Liver (tissue), 3 donors: Measurements from ENCODE around the gene DLL1.

Experiments used
- EGR1 ChIP-seq, 2 donors: IDR thresholded peaks; 2 replicates each; pipeline ENCODE4 v1.6.1; 2016 to 2018; ENCODE audit warnings: antibody characterized with exemption in 2 of 2, low read depth in 2 of 2
- GABPA ChIP-seq, 2 donors: IDR thresholded peaks in 1 of 2; conservative IDR thresholded peaks in 1 of 2; 2 replicates each; pipeline ENCODE4 v1.6.1; 2016; ENCODE audit warnings: antibody characterized with exemption in 2 of 2, mild to moderate bottlenecking in 1 of 2, moderate library complexity in 1 of 2
- HNF4A ChIP-seq, 2 donors: conservative IDR thresholded peaks; 2 replicates each; pipeline ENCODE4 v1.6.1; 2016; ENCODE audit warnings: antibody characterized with exemption in 2 of 2, mild to moderate bottlenecking in 2 of 2
- HNF4G ChIP-seq: IDR thresholded peaks from 2 replicates; pipeline ENCODE4 v1.6.1; 2016; ENCODE audit warnings: antibody characterized with exemption
- JUND ChIP-seq, 2 donors: IDR thresholded peaks; 2 replicates each; pipeline ENCODE4 v1.6.1; 2016; ENCODE audit warnings: antibody characterized with exemption in 2 of 2
- RAD21 ChIP-seq, 2 donors: IDR thresholded peaks; 2 replicates each; pipeline ENCODE4 v1.6.1; 2016; ENCODE audit warnings: antibody characterized with exemption in 2 of 2, mild to moderate bottlenecking in 2 of 2
- RXRA ChIP-seq, 2 donors: IDR thresholded peaks; 2 replicates each; pipeline ENCODE4 v1.6.1; 2017 to 2018; ENCODE audit warnings: antibody characterized with exemption in 2 of 2, mild to moderate bottlenecking in 1 of 2
- SP1 ChIP-seq: IDR thresholded peaks from 2 replicates; pipeline ENCODE4 v1.6.1; 2018; ENCODE audit warnings: antibody characterized with exemption, mild to moderate bottlenecking
- TAF1 ChIP-seq: conservative IDR thresholded peaks from 2 replicates; pipeline ENCODE4 v1.6.1; 2016; ENCODE audit warnings: antibody characterized with exemption, mild to moderate bottlenecking
- YY1 ChIP-seq: IDR thresholded peaks from 2 replicates; pipeline ENCODE4 v1.6.1; 2016; ENCODE audit warnings: antibody characterized with exemption, mild to moderate bottlenecking
- TF ChIP-seq, protein P1 (sequence below): fragments of 150-350 bp; IDR thresholded peaks from 2 replicates; pipeline ENCODE4 v1.5.1; 2017; ENCODE audit warnings: improper control_type of control experiment, low read depth, low read length; ENCODE audit not compliant: missing input control
- TF ChIP-seq, protein P2 (sequence below): IDR thresholded peaks from 2 replicates; pipeline ENCODE4 v1.6.1; 2016; ENCODE audit warnings: antibody characterized with exemption
- TF ChIP-seq, protein P3 (sequence below): IDR thresholded peaks from 2 replicates; pipeline ENCODE4 v1.6.1; 2016; ENCODE audit warnings: antibody characterized with exemption, mild to moderate bottlenecking
- TF ChIP-seq, protein P4 (sequence below): IDR thresholded peaks from 2 replicates; pipeline ENCODE4 v1.6.1; 2016; ENCODE audit warnings: antibody characterized with exemption
- donor health status: healthy.
- donor health status: healthy.

DNA sequence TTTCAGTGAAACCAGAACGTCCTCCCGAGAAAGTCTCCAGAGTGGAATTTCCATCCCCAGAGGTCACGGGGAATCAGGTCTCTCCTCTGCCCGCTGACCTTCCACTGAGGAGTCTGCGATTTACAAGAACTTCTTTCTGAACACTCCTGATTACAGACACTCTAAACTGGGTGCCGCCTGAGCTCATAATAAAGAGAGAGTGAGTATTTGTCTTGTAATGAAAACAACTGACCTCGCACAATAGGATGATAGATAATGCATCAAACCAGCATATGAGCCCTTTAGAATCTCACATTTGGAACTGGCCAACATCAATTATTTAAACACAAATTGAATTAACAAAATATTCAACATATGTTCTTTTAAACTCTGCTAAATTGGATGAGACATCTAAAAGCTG lies 47.5 kb downstream of the DLL1 start:
- TF ChIP-seq, protein P1, sequence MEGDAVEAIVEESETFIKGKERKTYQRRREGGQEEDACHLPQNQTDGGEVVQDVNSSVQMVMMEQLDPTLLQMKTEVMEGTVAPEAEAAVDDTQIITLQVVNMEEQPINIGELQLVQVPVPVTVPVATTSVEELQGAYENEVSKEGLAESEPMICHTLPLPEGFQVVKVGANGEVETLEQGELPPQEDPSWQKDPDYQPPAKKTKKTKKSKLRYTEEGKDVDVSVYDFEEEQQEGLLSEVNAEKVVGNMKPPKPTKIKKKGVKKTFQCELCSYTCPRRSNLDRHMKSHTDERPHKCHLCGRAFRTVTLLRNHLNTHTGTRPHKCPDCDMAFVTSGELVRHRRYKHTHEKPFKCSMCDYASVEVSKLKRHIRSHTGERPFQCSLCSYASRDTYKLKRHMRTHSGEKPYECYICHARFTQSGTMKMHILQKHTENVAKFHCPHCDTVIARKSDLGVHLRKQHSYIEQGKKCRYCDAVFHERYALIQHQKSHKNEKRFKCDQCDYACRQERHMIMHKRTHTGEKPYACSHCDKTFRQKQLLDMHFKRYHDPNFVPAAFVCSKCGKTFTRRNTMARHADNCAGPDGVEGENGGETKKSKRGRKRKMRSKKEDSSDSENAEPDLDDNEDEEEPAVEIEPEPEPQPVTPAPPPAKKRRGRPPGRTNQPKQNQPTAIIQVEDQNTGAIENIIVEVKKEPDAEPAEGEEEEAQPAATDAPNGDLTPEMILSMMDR, result no peak
- TF ChIP-seq GABPA (IDR thresholded peaks at IDR 0.05 in 1 of 2, conservative IDR thresholded peaks at IDR 0.05 in 1 of 2), result no peak
- TF ChIP-seq, protein P2, sequence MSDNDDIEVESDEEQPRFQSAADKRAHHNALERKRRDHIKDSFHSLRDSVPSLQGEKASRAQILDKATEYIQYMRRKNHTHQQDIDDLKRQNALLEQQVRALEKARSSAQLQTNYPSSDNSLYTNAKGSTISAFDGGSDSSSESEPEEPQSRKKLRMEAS, result no peak
- no peak for TF ChIP-seq TAF1
- TF ChIP-seq, protein P3, sequence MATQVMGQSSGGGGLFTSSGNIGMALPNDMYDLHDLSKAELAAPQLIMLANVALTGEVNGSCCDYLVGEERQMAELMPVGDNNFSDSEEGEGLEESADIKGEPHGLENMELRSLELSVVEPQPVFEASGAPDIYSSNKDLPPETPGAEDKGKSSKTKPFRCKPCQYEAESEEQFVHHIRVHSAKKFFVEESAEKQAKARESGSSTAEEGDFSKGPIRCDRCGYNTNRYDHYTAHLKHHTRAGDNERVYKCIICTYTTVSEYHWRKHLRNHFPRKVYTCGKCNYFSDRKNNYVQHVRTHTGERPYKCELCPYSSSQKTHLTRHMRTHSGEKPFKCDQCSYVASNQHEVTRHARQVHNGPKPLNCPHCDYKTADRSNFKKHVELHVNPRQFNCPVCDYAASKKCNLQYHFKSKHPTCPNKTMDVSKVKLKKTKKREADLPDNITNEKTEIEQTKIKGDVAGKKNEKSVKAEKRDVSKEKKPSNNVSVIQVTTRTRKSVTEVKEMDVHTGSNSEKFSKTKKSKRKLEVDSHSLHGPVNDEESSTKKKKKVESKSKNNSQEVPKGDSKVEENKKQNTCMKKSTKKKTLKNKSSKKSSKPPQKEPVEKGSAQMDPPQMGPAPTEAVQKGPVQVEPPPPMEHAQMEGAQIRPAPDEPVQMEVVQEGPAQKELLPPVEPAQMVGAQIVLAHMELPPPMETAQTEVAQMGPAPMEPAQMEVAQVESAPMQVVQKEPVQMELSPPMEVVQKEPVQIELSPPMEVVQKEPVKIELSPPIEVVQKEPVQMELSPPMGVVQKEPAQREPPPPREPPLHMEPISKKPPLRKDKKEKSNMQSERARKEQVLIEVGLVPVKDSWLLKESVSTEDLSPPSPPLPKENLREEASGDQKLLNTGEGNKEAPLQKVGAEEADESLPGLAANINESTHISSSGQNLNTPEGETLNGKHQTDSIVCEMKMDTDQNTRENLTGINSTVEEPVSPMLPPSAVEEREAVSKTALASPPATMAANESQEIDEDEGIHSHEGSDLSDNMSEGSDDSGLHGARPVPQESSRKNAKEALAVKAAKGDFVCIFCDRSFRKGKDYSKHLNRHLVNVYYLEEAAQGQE, result no peak
- no peak for TF ChIP-seq RAD21 (IDR thresholded peaks at IDR 0.05)
- TF ChIP-seq RXRA (IDR thresholded peaks at IDR 0.05), result no peak
- no peak for TF ChIP-seq YY1
- no peak for TF ChIP-seq EGR1 (IDR thresholded peaks at IDR 0.05; ENCODE audit: low read depth in 2 of 2)
- no peak for TF ChIP-seq HNF4A (conservative IDR thresholded peaks at IDR 0.05)
- TF ChIP-seq, protein P4, sequence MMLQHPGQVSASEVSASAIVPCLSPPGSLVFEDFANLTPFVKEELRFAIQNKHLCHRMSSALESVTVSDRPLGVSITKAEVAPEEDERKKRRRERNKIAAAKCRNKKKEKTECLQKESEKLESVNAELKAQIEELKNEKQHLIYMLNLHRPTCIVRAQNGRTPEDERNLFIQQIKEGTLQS, result no peak
- no peak for TF ChIP-seq JUND (IDR thresholded peaks at IDR 0.05)
- no peak for TF ChIP-seq HNF4G
- TF ChIP-seq SP1, result no peak
